ENCODE data around the gene ODAM.
"Not testable (repeated sequence)": the region's sequence is repeated elsewhere in the genome, so short reads cannot be mapped to it uniquely, and the experiment has no call there.

Gene ODAM

DNA sequence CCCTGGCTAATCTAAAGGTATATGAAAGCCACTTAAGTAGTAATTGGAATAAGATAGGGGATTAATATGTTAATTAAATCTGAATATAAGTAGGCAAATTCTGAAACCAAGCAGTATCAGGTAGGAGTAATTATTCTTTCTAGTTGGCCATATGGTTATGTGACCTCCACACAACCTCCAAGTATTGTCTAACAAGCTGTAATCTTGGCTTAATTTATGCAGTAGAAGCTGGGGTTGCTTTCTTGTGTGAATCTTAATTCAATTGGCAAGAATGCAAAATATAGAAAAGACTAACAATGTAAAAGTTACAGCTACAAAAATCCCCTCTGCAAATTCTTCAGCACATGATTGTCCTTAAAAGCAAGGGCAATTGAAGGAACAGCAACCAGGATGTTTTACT lies 20.6 kb downstream of the ODAM start:
- H3K14ac ChIP-seq (ENCODE audit: low read length); H4K12ac ChIP-seq (ENCODE audit: low read depth, low read length); H3K4ac ChIP-seq (ENCODE audit: low read depth, low read length); H2BK12ac ChIP-seq (ENCODE audit: low read length); H3K23ac ChIP-seq (ENCODE audit: low read length); H3K9ac ChIP-seq (ENCODE audit: low read length); H3K4me1 ChIP-seq (ENCODE audit: control insufficient read depth in 1 of 2, insufficient read depth in 2 of 2, low read length in 2 of 2); H4K91ac ChIP-seq (ENCODE audit: low read depth, low read length); H3K27ac ChIP-seq (ENCODE audit: low read depth, low read length); H3K4me3 ChIP-seq (ENCODE audit: low read depth, low read length); H3K9me3 ChIP-seq (ENCODE audit: insufficient read depth, low read depth, low read length); H3K36me3 ChIP-seq (ENCODE audit: control insufficient read depth in 1 of 2, insufficient read depth in 2 of 2, low read length in 2 of 2); H3K79me1 ChIP-seq (ENCODE audit: low read length); DNase-seq; H2BK120ac ChIP-seq (ENCODE audit: insufficient read depth, low read length, poor library complexity); H3K18ac ChIP-seq (ENCODE audit: low read length); H4K8ac ChIP-seq (ENCODE audit: low read depth, low read length); H2AFZ ChIP-seq (ENCODE audit: insufficient read depth, low read length, poor library complexity); H3K27me3 ChIP-seq (ENCODE audit: insufficient read depth, low read length); H3K79me2 ChIP-seq (ENCODE audit: control insufficient read depth, insufficient read depth, low read length, poor library complexity); H2AK5ac ChIP-seq (ENCODE audit: low read length); H2BK5ac ChIP-seq (ENCODE audit: low read depth, low read length, poor library complexity); H3K4me2 ChIP-seq (ENCODE audit: low read length): not testable (repeated sequence)

DNA sequence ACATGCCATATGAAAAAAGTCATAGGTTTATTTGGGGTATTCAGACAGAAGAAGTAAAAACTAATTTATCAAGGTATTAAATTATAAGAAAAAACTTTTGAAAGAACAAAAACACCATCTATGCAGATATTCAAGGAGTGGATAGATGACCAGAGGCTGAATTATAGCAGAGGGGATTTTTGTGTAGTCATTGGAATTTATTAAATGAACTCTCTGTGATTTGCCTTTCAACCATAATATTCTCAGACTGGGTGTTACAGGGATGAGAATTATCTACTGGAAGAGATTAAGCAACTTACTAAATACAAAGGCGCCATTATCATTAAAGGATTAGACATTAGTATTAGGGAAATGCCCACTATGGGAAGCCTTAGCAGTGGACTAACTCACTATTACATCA lies 21.0 kb downstream of the ODAM start:
- not testable (repeated sequence) for H3K14ac ChIP-seq (ENCODE audit: low read length); H3K36me3 ChIP-seq (ENCODE audit: control insufficient read depth in 1 of 2, insufficient read depth in 2 of 2, low read length in 2 of 2); DNase-seq; H2AK5ac ChIP-seq (ENCODE audit: low read length); H3K27ac ChIP-seq (ENCODE audit: low read depth, low read length); H4K8ac ChIP-seq (ENCODE audit: low read depth, low read length); H3K4me1 ChIP-seq (ENCODE audit: control insufficient read depth in 1 of 2, insufficient read depth in 2 of 2, low read length in 2 of 2); H3K23ac ChIP-seq (ENCODE audit: low read length); H3K9me3 ChIP-seq (ENCODE audit: insufficient read depth, low read depth, low read length); H3K4me3 ChIP-seq (ENCODE audit: low read depth, low read length); H3K79me2 ChIP-seq (ENCODE audit: control insufficient read depth, insufficient read depth, low read length, poor library complexity); H3K4ac ChIP-seq (ENCODE audit: low read depth, low read length); H2BK5ac ChIP-seq (ENCODE audit: low read depth, low read length, poor library complexity); H3K4me2 ChIP-seq (ENCODE audit: low read length); H2AFZ ChIP-seq (ENCODE audit: insufficient read depth, low read length, poor library complexity); H3K9ac ChIP-seq (ENCODE audit: low read length); H4K12ac ChIP-seq (ENCODE audit: low read depth, low read length); H3K18ac ChIP-seq (ENCODE audit: low read length); H2BK120ac ChIP-seq (ENCODE audit: insufficient read depth, low read length, poor library complexity); H4K91ac ChIP-seq (ENCODE audit: low read depth, low read length); H2BK12ac ChIP-seq (ENCODE audit: low read length); H3K27me3 ChIP-seq (ENCODE audit: insufficient read depth, low read length); H3K79me1 ChIP-seq (ENCODE audit: low read length)
- no CpG with 5 or more reads among the region's 1 CpG for WGBS (ENCODE audit: extremely low coverage, insufficient coverage, insufficient read length)

DNA sequence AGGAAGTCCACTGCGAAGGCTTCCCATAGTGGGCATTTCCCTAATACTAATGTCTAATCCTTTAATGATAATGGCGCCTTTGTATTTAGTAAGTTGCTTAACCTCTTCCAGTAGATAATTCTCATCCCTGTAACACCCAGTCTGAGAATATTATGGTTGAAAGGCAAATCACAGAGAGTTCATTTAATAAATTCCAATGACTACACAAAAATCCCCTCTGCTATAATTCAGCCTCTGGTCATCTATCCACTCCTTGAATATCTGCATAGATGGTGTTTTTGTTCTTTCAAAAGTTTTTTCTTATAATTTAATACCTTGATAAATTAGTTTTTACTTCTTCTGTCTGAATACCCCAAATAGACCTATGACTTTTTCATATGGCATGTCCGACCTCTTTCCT lies 25.9 kb downstream of the ODAM start:
- H2BK5ac ChIP-seq (ENCODE audit: low read depth, low read length, poor library complexity); H4K12ac ChIP-seq (ENCODE audit: low read depth, low read length); H3K79me2 ChIP-seq (ENCODE audit: control insufficient read depth, insufficient read depth, low read length, poor library complexity); H3K36me3 ChIP-seq (ENCODE audit: control insufficient read depth in 1 of 2, insufficient read depth in 2 of 2, low read length in 2 of 2); H3K9ac ChIP-seq (ENCODE audit: low read length); H3K27me3 ChIP-seq (ENCODE audit: insufficient read depth, low read length); H3K79me1 ChIP-seq (ENCODE audit: low read length); H3K4ac ChIP-seq (ENCODE audit: low read depth, low read length); H2BK12ac ChIP-seq (ENCODE audit: low read length); H2AK5ac ChIP-seq (ENCODE audit: low read length); H2BK120ac ChIP-seq (ENCODE audit: insufficient read depth, low read length, poor library complexity); H3K27ac ChIP-seq (ENCODE audit: low read depth, low read length); H3K4me1 ChIP-seq (ENCODE audit: control insufficient read depth in 1 of 2, insufficient read depth in 2 of 2, low read length in 2 of 2); H3K4me2 ChIP-seq (ENCODE audit: low read length); H3K14ac ChIP-seq (ENCODE audit: low read length); H4K8ac ChIP-seq (ENCODE audit: low read depth, low read length); H3K4me3 ChIP-seq (ENCODE audit: low read depth, low read length); DNase-seq; H3K18ac ChIP-seq (ENCODE audit: low read length); H3K9me3 ChIP-seq (ENCODE audit: insufficient read depth, low read depth, low read length); H2AFZ ChIP-seq (ENCODE audit: insufficient read depth, low read length, poor library complexity); H3K23ac ChIP-seq (ENCODE audit: low read length); H4K91ac ChIP-seq (ENCODE audit: low read depth, low read length): not testable (repeated sequence)
- no CpG with 5 or more reads among the region's 3 CpGs for WGBS (ENCODE audit: extremely low coverage, insufficient coverage, insufficient read length)

DNA sequence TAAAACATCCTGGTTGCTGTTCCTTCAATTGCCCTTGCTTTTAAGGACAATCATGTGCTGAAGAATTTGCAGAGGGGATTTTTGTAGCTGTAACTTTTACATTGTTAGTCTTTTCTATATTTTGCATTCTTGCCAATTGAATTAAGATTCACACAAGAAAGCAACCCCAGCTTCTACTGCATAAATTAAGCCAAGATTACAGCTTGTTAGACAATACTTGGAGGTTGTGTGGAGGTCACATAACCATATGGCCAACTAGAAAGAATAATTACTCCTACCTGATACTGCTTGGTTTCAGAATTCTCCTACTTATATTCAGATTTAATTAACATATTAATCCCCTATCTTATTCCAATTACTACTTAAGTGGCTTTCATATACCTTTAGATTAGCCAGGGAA lies 26.3 kb downstream of the ODAM start:
- H2AFZ ChIP-seq (ENCODE audit: insufficient read depth, low read length, poor library complexity); H3K4me1 ChIP-seq (ENCODE audit: control insufficient read depth in 1 of 2, insufficient read depth in 2 of 2, low read length in 2 of 2); H3K4ac ChIP-seq (ENCODE audit: low read depth, low read length); H2AK5ac ChIP-seq (ENCODE audit: low read length); H3K79me2 ChIP-seq (ENCODE audit: control insufficient read depth, insufficient read depth, low read length, poor library complexity); H3K18ac ChIP-seq (ENCODE audit: low read length); H4K8ac ChIP-seq (ENCODE audit: low read depth, low read length); H3K27ac ChIP-seq (ENCODE audit: low read depth, low read length); H2BK120ac ChIP-seq (ENCODE audit: insufficient read depth, low read length, poor library complexity); H3K14ac ChIP-seq (ENCODE audit: low read length); H3K4me3 ChIP-seq (ENCODE audit: low read depth, low read length); H2BK12ac ChIP-seq (ENCODE audit: low read length); H3K36me3 ChIP-seq (ENCODE audit: control insufficient read depth in 1 of 2, insufficient read depth in 2 of 2, low read length in 2 of 2); DNase-seq; H2BK5ac ChIP-seq (ENCODE audit: low read depth, low read length, poor library complexity); H4K91ac ChIP-seq (ENCODE audit: low read depth, low read length); H4K12ac ChIP-seq (ENCODE audit: low read depth, low read length); H3K9me3 ChIP-seq (ENCODE audit: insufficient read depth, low read depth, low read length); H3K27me3 ChIP-seq (ENCODE audit: insufficient read depth, low read length); H3K9ac ChIP-seq (ENCODE audit: low read length); H3K4me2 ChIP-seq (ENCODE audit: low read length); H3K23ac ChIP-seq (ENCODE audit: low read length); H3K79me1 ChIP-seq (ENCODE audit: low read length): not testable (repeated sequence)

DNA sequence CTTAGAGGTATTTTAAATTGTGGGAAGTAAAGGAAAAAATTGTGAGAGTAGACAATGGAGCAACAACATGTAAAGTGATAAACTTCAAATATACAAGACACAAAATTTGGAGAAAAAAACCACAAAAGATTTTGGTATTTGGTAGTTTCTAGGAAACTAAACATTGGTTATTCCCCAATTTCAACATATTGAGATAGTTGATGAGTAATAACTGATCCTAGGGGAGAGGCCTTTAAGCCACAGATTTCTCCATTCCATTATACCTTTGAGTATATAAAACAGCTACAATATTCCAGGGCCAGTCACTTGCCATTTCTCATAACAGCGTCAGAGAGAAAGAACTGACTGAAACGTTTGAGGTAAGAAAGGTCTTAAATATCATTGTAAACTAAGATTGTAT lies 30.3 kb downstream of the ODAM start, which contains the start of gene FDCSP:
Gene FDCSP, plus strand, starts transcription at position 301 of the 400 bp plus-strand sequence. CDS start 5,071 bp downstream, outside the sequence.
- H4K91ac ChIP-seq (ENCODE audit: low read depth, low read length), result no peak within 1 kb of the TSS
- no peak within 1 kb of the TSS for H3K4me2 ChIP-seq (ENCODE audit: low read length)
- H3K9me3 ChIP-seq (ENCODE audit: insufficient read depth, low read depth, low read length), result no peaks in the 10 kb centered on the region
- H4K12ac ChIP-seq (ENCODE audit: low read depth, low read length), result no peak within 1 kb of the TSS
- H2BK120ac ChIP-seq (ENCODE audit: insufficient read depth, low read length, poor library complexity), result no peak within 1 kb of the TSS
- WGBS (ENCODE audit: extremely low coverage, insufficient coverage, insufficient read length), result no CpG with 5 or more reads among the region's 2 CpGs
- H3K36me3 ChIP-seq (ENCODE audit: control insufficient read depth in 1 of 2, insufficient read depth in 2 of 2, low read length in 2 of 2), result no peaks in the 10 kb centered on the region
- H3K4me3 ChIP-seq (ENCODE audit: low read depth, low read length), result no peak within 1 kb of the TSS
- no peak within 1 kb of the TSS for H2BK5ac ChIP-seq (ENCODE audit: low read depth, low read length, poor library complexity)
- no peak within 1 kb of the TSS for H3K18ac ChIP-seq (ENCODE audit: low read length)
- no peak within 1 kb of the TSS for H3K4ac ChIP-seq (ENCODE audit: low read depth, low read length)
- no peak within 1 kb of the TSS for H2AFZ ChIP-seq (ENCODE audit: insufficient read depth, low read length, poor library complexity)
- H3K27ac ChIP-seq (ENCODE audit: low read depth, low read length), result no peak within 1 kb of the TSS
- no peaks in the 10 kb centered on the region for H3K79me2 ChIP-seq (ENCODE audit: control insufficient read depth, insufficient read depth, low read length, poor library complexity)
- no peak within 1 kb of the TSS for H3K14ac ChIP-seq (ENCODE audit: low read length)
- DNase-seq, result no peak
- H3K23ac ChIP-seq (ENCODE audit: low read length), result no peak within 1 kb of the TSS
- no peak within 1 kb of the TSS for H2AK5ac ChIP-seq (ENCODE audit: low read length)
- no peak within 1 kb of the TSS for H3K9ac ChIP-seq (ENCODE audit: low read length)
- H3K79me1 ChIP-seq (ENCODE audit: low read length), result no peaks in the 10 kb centered on the region
- H3K27me3 ChIP-seq (ENCODE audit: insufficient read depth, low read length), result no peaks in the 10 kb centered on the region
- no peak within 1 kb of the TSS for H2BK12ac ChIP-seq (ENCODE audit: low read length)
- no peak within 1 kb of the TSS for H4K8ac ChIP-seq (ENCODE audit: low read depth, low read length)
- H3K4me1 ChIP-seq (ENCODE audit: control insufficient read depth in 1 of 2, insufficient read depth in 2 of 2, low read length in 2 of 2), result no peaks in the 10 kb centered on the region

Data from trophoblast cell (in vitro differentiated cells and primary cell).